SK-N-SH (cell line): Measurements from ENCODE around the gene FYCO1. TPM values are rescaled to one million over a fixed set of nuclear protein-coding genes. Genes with fewer than 3 reads are reported as not detected.

Experiments used
- CTCF ChIA-PET: fragments of 300-600, 350-600 bp; formaldehyde crosslinking; extraction: SDS; loops from one replicate; lab custom pipeline; 2021; lab: Yijun Ruan, JAX
- POLR2A ChIA-PET: fragments of 350-600 bp; sonication (Branson Sonifier 250); formaldehyde crosslinking; extraction: SDS; loops from one replicate; lab custom pipeline; 2020; ENCODE audit warnings: antibody characterized with exemption, inconsistent platforms; lab: Yijun Ruan, JAX
- DNase-seq: peaks from one replicate; pipeline ENCODE4 v3.0.0; 2012
- H2AFZ ChIP-seq: fragments of 200-600 bp; sonication (generic); 2 replicates; pipeline ENCODE4 v1.8.1; 2016; ENCODE audit warnings: antibody characterized with exemption, mild to moderate bottlenecking, low read depth
- H3F3A ChIP-seq: fragments of 200-600 bp; sonication (generic); replicated peaks from 2 replicates; pipeline ENCODE3; 2016; ENCODE audit warnings: antibody characterized with exemption, mild to moderate bottlenecking; ENCODE audit not compliant: insufficient read depth
- H3K27ac ChIP-seq, 2 experiments: fragments of 200-500 bp in 1 of 2; fragments of 200-600 bp in 1 of 2; sonication (Bioruptor generic) in 1 of 2; sonication (generic), shearing (Covaris generic) in 1 of 2; 2 replicates each; pipeline versions ENCODE4 v1.5.1 to v1.6.1; 2014 to 2016; ENCODE audit warnings: low read depth in 2 of 2, inconsistent platforms in 1 of 2, low read length in 1 of 2, mild to moderate bottlenecking in 1 of 2, mixed read lengths in 1 of 2
- H3K27me3 ChIP-seq: fragments of 200-600 bp; sonication (generic), shearing (Covaris generic); 2 replicates; pipeline ENCODE4 v1.6.1; 2016; ENCODE audit warnings: mixed run types; ENCODE audit not compliant: insufficient read depth
- H3K36me3 ChIP-seq, 2 experiments: fragments of 200-500 bp in 1 of 2; fragments of 200-600 bp in 1 of 2; sonication (Bioruptor generic) in 1 of 2; sonication (generic) in 1 of 2; replicated peaks in 1 of 2; 2 replicates each; pipeline versions ENCODE3 to v1.5.1; 2014 to 2016; ENCODE audit warnings: low read length in 1 of 2, mild to moderate bottlenecking in 1 of 2; ENCODE audit not compliant: insufficient read depth in 2 of 2, control insufficient read depth in 1 of 2
- H3K4me1 ChIP-seq, 2 experiments: fragments of 200-500 bp in 1 of 2; fragments of 200-600 bp in 1 of 2; sonication (Bioruptor generic) in 1 of 2; sonication (generic), shearing (Covaris generic) in 1 of 2; 2 replicates each; pipeline versions ENCODE4 v1.5.1 to v1.6.1; 2014 to 2016; ENCODE audit warnings: low read depth in 1 of 2, low read length in 1 of 2, mixed run types in 1 of 2; ENCODE audit not compliant: insufficient read depth in 2 of 2, control insufficient read depth in 1 of 2
- H3K4me2 ChIP-seq: fragments of 200-600 bp; sonication (generic), shearing (Covaris generic); 2 replicates; pipeline ENCODE4 v1.6.1; 2017; ENCODE audit warnings: mixed run types
- H3K4me3 ChIP-seq, 2 experiments: fragments of 200-500 bp in 1 of 2; fragments of 200-600 bp in 1 of 2; sonication (Bioruptor generic) in 1 of 2; sonication (generic), shearing (Covaris generic) in 1 of 2; 2 replicates each; pipeline versions ENCODE4 v1.5.1 to v1.8.1; 2014 to 2016; ENCODE audit warnings: low read depth in 2 of 2, inconsistent platforms in 1 of 2, low read length in 1 of 2, mild to moderate bottlenecking in 1 of 2, mixed read lengths in 1 of 2, moderate library complexity in 1 of 2
- H3K79me2 ChIP-seq: fragments of 200-600 bp; sonication (generic); 2 replicates; pipeline ENCODE4 v1.8.1; 2017; ENCODE audit warnings: mild to moderate bottlenecking; ENCODE audit not compliant: insufficient read depth
- H3K9ac ChIP-seq: fragments of 200-600 bp; sonication (generic); 2 replicates; pipeline ENCODE4 v1.6.1; 2017; ENCODE audit warnings: mixed run types
- H3K9me2 ChIP-seq: fragments of 200-600 bp; sonication (generic); 2 replicates; pipeline ENCODE4 v1.6.1; 2017; ENCODE audit warnings: mixed run types
- H3K9me3 ChIP-seq: fragments of 200-600 bp; sonication (generic); 2 replicates; pipeline ENCODE4 v1.6.1; 2017; ENCODE audit warnings: mixed run types, mild to moderate bottlenecking, moderate library complexity
- H4K20me1 ChIP-seq: fragments of 200-600 bp; sonication (generic); 2 replicates; pipeline ENCODE4 v1.6.1; 2017; ENCODE audit warnings: mild to moderate bottlenecking, mixed run types; ENCODE audit not compliant: insufficient read depth
- EZH2phosphoT487 ChIP-seq: fragments of 200-600 bp; sonication (generic); IDR thresholded peaks from 2 replicates; pipeline ENCODE4 v1.6.1; 2017; ENCODE audit warnings: low read depth, mixed run types, mild to moderate bottlenecking, antibody characterized with exemption, moderate library complexity, borderline replicate concordance
- FOSL2 ChIP-seq: IDR thresholded peaks from 2 replicates; pipeline ENCODE4 v1.4.0; 2012; ENCODE audit warnings: low read depth, mild to moderate bottlenecking, moderate library complexity, borderline replicate concordance
- FOXM1 ChIP-seq: IDR thresholded peaks from 2 replicates; pipeline ENCODE4 v1.4.0; 2012; ENCODE audit warnings: low read depth, mild to moderate bottlenecking
- GABPA ChIP-seq: IDR thresholded peaks from 2 replicates; pipeline ENCODE4 v1.4.0; 2012; ENCODE audit warnings: low read depth, mild to moderate bottlenecking
- MEF2A ChIP-seq: IDR thresholded peaks from 2 replicates; pipeline ENCODE4 v1.4.0; 2012; ENCODE audit warnings: low read depth, borderline replicate concordance
- NFIC ChIP-seq: IDR thresholded peaks from 2 replicates; pipeline ENCODE4 v1.4.0; 2012; ENCODE audit warnings: borderline replicate concordance
- POLR2AphosphoS5 ChIP-seq: IDR thresholded peaks from 2 replicates; pipeline ENCODE4 v1.6.1; 2012; ENCODE audit warnings: low read depth, low read length
- RCOR1 ChIP-seq: fragments of 150-350 bp; IDR thresholded peaks from 2 replicates; pipeline ENCODE4 v1.6.1; 2017; ENCODE audit warnings: antibody characterized with exemption, low read length
- RFX5 ChIP-seq: IDR thresholded peaks from 2 replicates; pipeline ENCODE4 v1.6.1; 2012; ENCODE audit warnings: mild to moderate bottlenecking, improper control_type of control experiment, low read length
- RXRA ChIP-seq: IDR thresholded peaks from 2 replicates; pipeline ENCODE4 v1.4.0; 2012; ENCODE audit warnings: low read depth, mild to moderate bottlenecking, borderline replicate concordance
- SMC3 ChIP-seq: IDR thresholded peaks from 2 replicates; pipeline ENCODE4 v1.6.1; 2012; ENCODE audit warnings: low read depth, low read length, improper control_type of control experiment
- TCF12 ChIP-seq: IDR thresholded peaks from 2 replicates; pipeline ENCODE4 v1.4.0; 2012
- TEAD4 ChIP-seq: IDR thresholded peaks from 2 replicates; pipeline ENCODE4 v1.4.0; 2012; ENCODE audit warnings: mild to moderate bottlenecking, borderline replicate concordance; ENCODE audit not compliant: insufficient read depth
- YY1 ChIP-seq: IDR thresholded peaks from 2 replicates; pipeline ENCODE4 v1.4.0; 2012; ENCODE audit warnings: low read depth, mild to moderate bottlenecking
- WGBS: methylation state at CpG from one replicate; pipeline ENCODE4 v1.1.6; 2017; ENCODE audit warnings: low lambda C conversion rate; 5-methylcytosine and 5-hydroxymethylcytosine counted together
- polyA plus RNA-seq, 3 experiments: library from polyadenylated mRNA; depleted of rRNA; stranded (reverse); fragments of >200 nt; gene quantifications; 2 replicates each; pipeline ENCODE4 v1.2.3, GENCODE V29; 2012
- TF ChIP-seq, protein P1 (sequence below): fragments of 150-350 bp; IDR thresholded peaks from 2 replicates; pipeline ENCODE4 v1.6.1; 2017; ENCODE audit warnings: antibody characterized with exemption, low read length, low read depth, borderline replicate concordance
- TF ChIP-seq, protein P2 (sequence below): IDR thresholded peaks from 2 replicates; pipeline ENCODE4 v1.4.0; 2012; ENCODE audit warnings: low read depth
- TF ChIP-seq, protein P3 (sequence below): fragments of 200-600 bp; sonication (generic); IDR thresholded peaks from 2 replicates; pipeline ENCODE4 v1.6.1; 2017; ENCODE audit warnings: antibody characterized with exemption, mild to moderate bottlenecking, moderate library complexity
- TF ChIP-seq, protein P4 (sequence below): IDR thresholded peaks from 2 replicates; pipeline ENCODE4 v1.4.0; 2012; ENCODE audit warnings: low read depth, borderline replicate concordance
- TF ChIP-seq, protein P5 (sequence below): IDR thresholded peaks from 2 replicates; pipeline ENCODE4 v1.4.0; 2012; ENCODE audit warnings: low read depth, borderline replicate concordance

Gene FYCO1
- polyA plus RNA-seq, 1 of the 3 experiments (the other 2 are of a cell fraction): 5.5 TPM

DNA sequence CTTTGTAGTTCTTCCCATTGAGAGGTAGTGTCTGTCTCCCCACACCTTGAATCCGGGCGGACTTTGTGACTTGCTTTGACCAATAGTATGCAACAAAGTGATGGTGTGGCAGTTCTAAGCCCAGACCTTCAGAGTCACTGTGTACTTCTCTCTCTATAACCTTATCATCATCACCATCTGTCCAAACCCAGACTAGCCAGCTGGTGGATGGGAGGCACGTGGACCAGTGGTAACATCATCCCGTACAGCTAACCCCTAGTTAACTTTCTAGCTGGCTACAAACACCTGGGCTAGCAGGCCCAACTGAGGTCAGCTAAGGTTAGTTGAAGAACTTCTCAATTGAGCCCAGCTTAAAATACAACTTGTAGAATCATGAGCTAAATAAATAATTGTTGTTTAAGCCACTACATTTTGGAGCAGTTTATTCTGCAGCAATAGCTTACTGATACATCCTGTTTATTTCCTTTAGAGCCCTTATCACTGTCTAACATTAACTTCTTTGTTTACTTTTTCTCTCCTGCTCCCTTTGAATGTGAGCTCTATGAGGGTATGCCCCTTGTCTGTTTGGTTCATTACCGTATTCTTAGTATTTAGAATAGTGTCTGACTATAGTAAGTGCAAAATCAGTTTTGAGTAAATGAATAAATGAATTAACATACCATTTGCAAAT, 120.8 kb downstream of the FYCO1 start:
- H3K4me3 ChIP-seq: no peak overlapping the region
- no peaks in the 10 kb centered on the region for H3K9me3 ChIP-seq
- 43% methylated on average over 5 of the region's 5 CpGs for WGBS
- H2AFZ ChIP-seq: no peak overlapping the region
- CTCF ChIA-PET: interaction anchor here (1.7 kb wide), 1 partner anchor 204 kb away, joined by 5 read pairs; no protein-coding TSS in a partner anchor
- DNase-seq: no peak
- no peaks in the 10 kb centered on the region for H3K9me2 ChIP-seq
- H3F3A ChIP-seq: no peaks in the 10 kb centered on the region
- TF ChIP-seq, protein P1, sequence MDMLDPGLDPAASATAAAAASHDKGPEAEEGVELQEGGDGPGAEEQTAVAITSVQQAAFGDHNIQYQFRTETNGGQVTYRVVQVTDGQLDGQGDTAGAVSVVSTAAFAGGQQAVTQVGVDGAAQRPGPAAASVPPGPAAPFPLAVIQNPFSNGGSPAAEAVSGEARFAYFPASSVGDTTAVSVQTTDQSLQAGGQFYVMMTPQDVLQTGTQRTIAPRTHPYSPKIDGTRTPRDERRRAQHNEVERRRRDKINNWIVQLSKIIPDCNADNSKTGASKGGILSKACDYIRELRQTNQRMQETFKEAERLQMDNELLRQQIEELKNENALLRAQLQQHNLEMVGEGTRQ: no peak
- no peak for TF ChIP-seq SMC3
- H3K27me3 ChIP-seq: no peaks in the 10 kb centered on the region; the same call in 1 of the 2 replicates
- no peak overlapping the region for H3K4me2 ChIP-seq
- no peaks in the 10 kb centered on the region for H4K20me1 ChIP-seq
- no peaks in the 10 kb centered on the region for H3K36me3 ChIP-seq
- POLR2A ChIA-PET: no interaction called here
- H3K79me2 ChIP-seq: no peaks in the 10 kb centered on the region
- H3K9ac ChIP-seq: no peak overlapping the region
- H3K27ac ChIP-seq: no peak overlapping the region
- peaks cover 0 to 5% of the 10 kb centered on the region in 2 experiments; a peak in 1 of 4 replicates for H3K4me1 ChIP-seq

DNA sequence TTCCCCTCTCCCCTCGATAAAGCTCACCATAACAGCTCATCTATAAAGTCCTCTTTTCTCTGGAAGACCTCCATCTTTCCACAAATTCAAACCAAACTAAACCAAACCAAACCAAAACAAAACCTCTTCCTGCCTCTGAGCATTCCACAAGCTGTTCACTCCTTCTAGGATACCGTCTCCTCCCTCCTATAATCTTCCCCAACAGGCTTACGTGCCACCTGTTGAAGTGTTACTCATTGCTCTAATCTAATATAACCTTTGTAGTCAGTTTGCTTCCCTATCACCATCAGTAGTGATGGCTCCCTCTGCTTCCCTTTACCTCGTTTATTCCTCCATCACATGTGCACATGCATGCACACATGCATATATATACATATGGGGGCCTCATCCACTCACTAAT, 122.0 kb downstream of the FYCO1 start:
- H3K9me2 ChIP-seq: no peaks in the 10 kb centered on the region
- DNase-seq: no peak
- H3F3A ChIP-seq: no peaks in the 10 kb centered on the region
- ChIA-PET POLR2A (no interaction called here), CTCF (interaction anchor here (1.5 to 1.7 kb wide), 2 partner anchors 65 to 205 kb away, joined by 4 to 5 read pairs; no protein-coding TSS in a partner anchor)
- H3K27me3 ChIP-seq: no peaks in the 10 kb centered on the region; the same call in 1 of the 2 replicates
- H4K20me1 ChIP-seq: no peaks in the 10 kb centered on the region
- no peak overlapping the region for H3K9ac ChIP-seq
- H3K4me2 ChIP-seq: no peak overlapping the region
- H3K79me2 ChIP-seq: no peaks in the 10 kb centered on the region
- WGBS: 23% methylated on average over 4 of the region's 4 CpGs
- H3K9me3 ChIP-seq: no peaks in the 10 kb centered on the region
- H3K4me1 ChIP-seq: peaks cover 0 to 6% of the 10 kb centered on the region in 2 experiments; a peak in 1 of 4 replicates
- H3K4me3 ChIP-seq: no peak overlapping the region
- H2AFZ ChIP-seq: no peak overlapping the region
- H3K36me3 ChIP-seq: no peaks in the 10 kb centered on the region
- no peak overlapping the region for H3K27ac ChIP-seq
- TF ChIP-seq FOXM1 (no peak), FOSL2 (no peak), GABPA (no peak), RCOR1 (no peak), RXRA (no peak), POLR2AphosphoS5 (no peak), YY1 (no peak), RFX5 (no peak), NFIC (no peak), MEF2A (no peak), TEAD4 (no peak), EZH2phosphoT487 (no peak), TCF12 (no peak)
- TF ChIP-seq, protein P1: no peak
- TF ChIP-seq, protein P2, sequence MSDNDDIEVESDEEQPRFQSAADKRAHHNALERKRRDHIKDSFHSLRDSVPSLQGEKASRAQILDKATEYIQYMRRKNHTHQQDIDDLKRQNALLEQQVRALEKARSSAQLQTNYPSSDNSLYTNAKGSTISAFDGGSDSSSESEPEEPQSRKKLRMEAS: no peak
- TF ChIP-seq, protein P3, sequence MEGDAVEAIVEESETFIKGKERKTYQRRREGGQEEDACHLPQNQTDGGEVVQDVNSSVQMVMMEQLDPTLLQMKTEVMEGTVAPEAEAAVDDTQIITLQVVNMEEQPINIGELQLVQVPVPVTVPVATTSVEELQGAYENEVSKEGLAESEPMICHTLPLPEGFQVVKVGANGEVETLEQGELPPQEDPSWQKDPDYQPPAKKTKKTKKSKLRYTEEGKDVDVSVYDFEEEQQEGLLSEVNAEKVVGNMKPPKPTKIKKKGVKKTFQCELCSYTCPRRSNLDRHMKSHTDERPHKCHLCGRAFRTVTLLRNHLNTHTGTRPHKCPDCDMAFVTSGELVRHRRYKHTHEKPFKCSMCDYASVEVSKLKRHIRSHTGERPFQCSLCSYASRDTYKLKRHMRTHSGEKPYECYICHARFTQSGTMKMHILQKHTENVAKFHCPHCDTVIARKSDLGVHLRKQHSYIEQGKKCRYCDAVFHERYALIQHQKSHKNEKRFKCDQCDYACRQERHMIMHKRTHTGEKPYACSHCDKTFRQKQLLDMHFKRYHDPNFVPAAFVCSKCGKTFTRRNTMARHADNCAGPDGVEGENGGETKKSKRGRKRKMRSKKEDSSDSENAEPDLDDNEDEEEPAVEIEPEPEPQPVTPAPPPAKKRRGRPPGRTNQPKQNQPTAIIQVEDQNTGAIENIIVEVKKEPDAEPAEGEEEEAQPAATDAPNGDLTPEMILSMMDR: no peak
- TF ChIP-seq, protein P4, sequence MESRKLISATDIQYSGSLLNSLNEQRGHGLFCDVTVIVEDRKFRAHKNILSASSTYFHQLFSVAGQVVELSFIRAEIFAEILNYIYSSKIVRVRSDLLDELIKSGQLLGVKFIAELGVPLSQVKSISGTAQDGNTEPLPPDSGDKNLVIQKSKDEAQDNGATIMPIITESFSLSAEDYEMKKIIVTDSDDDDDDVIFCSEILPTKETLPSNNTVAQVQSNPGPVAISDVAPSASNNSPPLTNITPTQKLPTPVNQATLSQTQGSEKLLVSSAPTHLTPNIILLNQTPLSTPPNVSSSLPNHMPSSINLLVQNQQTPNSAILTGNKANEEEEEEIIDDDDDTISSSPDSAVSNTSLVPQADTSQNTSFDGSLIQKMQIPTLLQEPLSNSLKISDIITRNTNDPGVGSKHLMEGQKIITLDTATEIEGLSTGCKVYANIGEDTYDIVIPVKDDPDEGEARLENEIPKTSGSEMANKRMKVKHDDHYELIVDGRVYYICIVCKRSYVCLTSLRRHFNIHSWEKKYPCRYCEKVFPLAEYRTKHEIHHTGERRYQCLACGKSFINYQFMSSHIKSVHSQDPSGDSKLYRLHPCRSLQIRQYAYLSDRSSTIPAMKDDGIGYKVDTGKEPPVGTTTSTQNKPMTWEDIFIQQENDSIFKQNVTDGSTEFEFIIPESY: no peak
- TF ChIP-seq, protein P5, sequence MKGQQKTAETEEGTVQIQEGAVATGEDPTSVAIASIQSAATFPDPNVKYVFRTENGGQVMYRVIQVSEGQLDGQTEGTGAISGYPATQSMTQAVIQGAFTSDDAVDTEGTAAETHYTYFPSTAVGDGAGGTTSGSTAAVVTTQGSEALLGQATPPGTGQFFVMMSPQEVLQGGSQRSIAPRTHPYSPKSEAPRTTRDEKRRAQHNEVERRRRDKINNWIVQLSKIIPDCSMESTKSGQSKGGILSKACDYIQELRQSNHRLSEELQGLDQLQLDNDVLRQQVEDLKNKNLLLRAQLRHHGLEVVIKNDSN: no peak
